B cell (primary cell): ENCODE results near the gene HOXD9. TPM values are rescaled to one million over a fixed set of nuclear protein-coding genes. Genes with fewer than 3 reads are reported as not detected.

Experiments
- ATAC-seq: fragments of 200-7000 bp; cut with Tn5 transposase; one replicate; pipeline ENCODE4 v1.10.0; 2021; ENCODE audit warnings: low read depth, mild to moderate bottlenecking, moderate number of reproducible peaks, moderate library complexity
- CTCF ChIA-PET: fragments of 350-600 bp; sonication (Branson Sonifier 250); formaldehyde crosslinking; loops from one replicate; lab custom pipeline; 2021; ENCODE audit warnings: antibody characterized with exemption, inconsistent platforms; lab: Charles Lee
- POLR2A ChIA-PET: fragments of 350-600 bp; sonication (Branson Sonifier 250); formaldehyde crosslinking; loops from one replicate; lab custom pipeline; 2021; ENCODE audit warnings: antibody characterized with exemption; lab: Charles Lee
- DNase-seq: peaks from one replicate; pipeline ENCODE4 v3.0.0; 2013
- H2AFZ ChIP-seq: 2 replicates; pipeline ENCODE4 v1.6.1; 2012; ENCODE audit warnings: mild to moderate bottlenecking, low read depth, low read length; ENCODE audit not compliant: insufficient read depth, poor library complexity, severe bottlenecking
- H3K27ac ChIP-seq, 2 donors: 1 replicate in 1 of 2; 2 replicates in 1 of 2; pipeline ENCODE4 v1.5.1; 2012 to 2013; ENCODE audit warnings: low read length in 2 of 2, mild to moderate bottlenecking in 2 of 2, moderate library complexity in 1 of 2
- H3K27me3 ChIP-seq, 4 experiments: fragments of 200-600 bp in 1 of 4; sonication (generic) in 1 of 4; replicated peaks in 1 of 4; 1 replicate in 2 of 4; 2 replicates in 2 of 4; pipeline versions ENCODE4 v1.6.1 to v1.7.0; 2013 to 2016; ENCODE audit warnings: low read length in 3 of 4, mild to moderate bottlenecking in 2 of 4, mixed read lengths in 1 of 4, moderate library complexity in 1 of 4; ENCODE audit not compliant: insufficient read depth in 4 of 4, control insufficient read depth in 3 of 4; ENCODE audit errors: control extremely low read depth in 1 of 4
- H3K36me3 ChIP-seq, 2 experiments: replicated peaks in 1 of 2; 1 replicate in 1 of 2; 2 replicates in 1 of 2; pipeline versions ENCODE4 v1.6.1 to v1.7.1; 2013; ENCODE audit warnings: low read length in 1 of 2; ENCODE audit not compliant: insufficient read depth in 2 of 2, control insufficient read depth in 1 of 2; ENCODE audit errors: control extremely low read depth in 1 of 2, extremely low read depth in 1 of 2
- H3K4me1 ChIP-seq, 2 donors: fragments of 200-600 bp in 1 of 2; sonication (generic) in 1 of 2; 1 replicate in 1 of 2; 2 replicates in 1 of 2; pipeline versions ENCODE4 v1.5.1 to v1.6.1; 2013 to 2017; ENCODE audit warnings: low read length in 2 of 2; ENCODE audit not compliant: control insufficient read depth in 2 of 2, insufficient read depth in 2 of 2
- H3K4me2 ChIP-seq: replicated peaks from 2 replicates; pipeline ENCODE3; 2012; ENCODE audit warnings: mild to moderate bottlenecking, low read depth, low read length; ENCODE audit not compliant: poor library complexity, severe bottlenecking
- H3K4me3 ChIP-seq, 5 experiments: fragments of 200-600 bp in 1 of 5; sonication (generic) in 1 of 5; 1 replicate in 3 of 5; 2 replicates in 2 of 5; pipeline versions ENCODE4 v1.5.1 to v1.7.0; 2011 to 2016; ENCODE audit warnings: low read length in 4 of 5, mild to moderate bottlenecking in 4 of 5, low read depth in 2 of 5, control low read depth in 1 of 5, moderate library complexity in 1 of 5; ENCODE audit not compliant: insufficient read depth in 1 of 5; ENCODE audit errors: control extremely low read depth in 1 of 5, extremely low read depth in 1 of 5
- H3K79me2 ChIP-seq: fragments of 200-600 bp; sonication (generic); one replicate; pipeline ENCODE4 v1.6.0; 2016; ENCODE audit warnings: low read length; ENCODE audit not compliant: control insufficient read depth, insufficient read depth
- H3K9ac ChIP-seq: fragments of 200-600 bp; sonication (generic); 2 replicates; pipeline ENCODE4 v1.6.1; 2017; ENCODE audit warnings: mild to moderate bottlenecking, low read length, moderate library complexity
- H3K9me3 ChIP-seq, 3 donors: one replicate each; pipeline versions ENCODE4 v1.6.1 to v1.7.1; 2013; ENCODE audit warnings: low read length in 2 of 3; ENCODE audit not compliant: control insufficient read depth in 2 of 3, insufficient read depth in 1 of 3; ENCODE audit errors: control extremely low read depth in 1 of 3
- H4K20me1 ChIP-seq: 2 replicates; pipeline ENCODE4 v1.6.0; 2012; ENCODE audit warnings: mild to moderate bottlenecking, low read length; ENCODE audit not compliant: insufficient read depth, control insufficient read depth, poor library complexity, severe bottlenecking
- H3K27ac Mint-ChIP-seq: one replicate; pipeline ENCODE4 v1.8.0; 2021; ENCODE audit warnings: mixed read lengths
- H3K27me3 Mint-ChIP-seq: one replicate; pipeline ENCODE4 v1.8.0; 2021; ENCODE audit warnings: mixed read lengths
- H3K4me1 Mint-ChIP-seq: one replicate; pipeline ENCODE4 v1.8.0; 2021; ENCODE audit warnings: mixed read lengths
- H3K4me3 Mint-ChIP-seq: one replicate; pipeline ENCODE4 v1.8.0; 2021; ENCODE audit warnings: mixed read lengths
- H3K9me3 Mint-ChIP-seq: one replicate; pipeline ENCODE4 v1.8.0; 2022; ENCODE audit warnings: mixed read lengths; ENCODE audit not compliant: insufficient read depth
- CTCF ChIP-seq: fragments of 200-600 bp; IDR thresholded peaks from one replicate; pipeline ENCODE4 v1.8.0; 2022; ENCODE audit warnings: antibody characterized with exemption, mild to moderate bottlenecking
- EZH2 ChIP-seq: IDR thresholded peaks from 2 replicates; pipeline ENCODE4 v1.6.1; 2012; ENCODE audit warnings: borderline replicate concordance, low read depth, mild to moderate bottlenecking, moderate library complexity, low read length; ENCODE audit not compliant: insufficient read depth, poor library complexity, severe bottlenecking
- WGBS: methylation state at CpG from one replicate; pipeline ENCODE4 v1.1.5; 2013; ENCODE audit warnings: missing lambda C conversion rate; ENCODE audit not compliant: insufficient coverage; 5-methylcytosine and 5-hydroxymethylcytosine counted together
- intact Hi-C: fragments of 100-400 bp; cut with micrococcal nuclease; formaldehyde crosslinking; loops from one replicate; pipeline ENCODE4 v1.10.0; 2022
- polyA plus RNA-seq: library from polyadenylated mRNA; depleted of rRNA; stranded (reverse); fragments of >200 nt; gene quantifications from 2 replicates; pipeline ENCODE4 v1.2.3, GENCODE V29; 2012
- total RNA-seq, 2 donors: library from RNA; stranded (reverse); fragments of 120-200 nt in 1 of 2; gene quantifications; 1 replicate in 1 of 2; 2 replicates in 1 of 2; pipeline versions ENCODE4 v1.2.3 to v1.2.4, GENCODE V29; 2013 to 2022

Gene HOXD9
- total and polyA plus RNA-seq, 2 donors (not counting 1 experiment from before 2014, with no cell fraction given): not detected

DNA sequence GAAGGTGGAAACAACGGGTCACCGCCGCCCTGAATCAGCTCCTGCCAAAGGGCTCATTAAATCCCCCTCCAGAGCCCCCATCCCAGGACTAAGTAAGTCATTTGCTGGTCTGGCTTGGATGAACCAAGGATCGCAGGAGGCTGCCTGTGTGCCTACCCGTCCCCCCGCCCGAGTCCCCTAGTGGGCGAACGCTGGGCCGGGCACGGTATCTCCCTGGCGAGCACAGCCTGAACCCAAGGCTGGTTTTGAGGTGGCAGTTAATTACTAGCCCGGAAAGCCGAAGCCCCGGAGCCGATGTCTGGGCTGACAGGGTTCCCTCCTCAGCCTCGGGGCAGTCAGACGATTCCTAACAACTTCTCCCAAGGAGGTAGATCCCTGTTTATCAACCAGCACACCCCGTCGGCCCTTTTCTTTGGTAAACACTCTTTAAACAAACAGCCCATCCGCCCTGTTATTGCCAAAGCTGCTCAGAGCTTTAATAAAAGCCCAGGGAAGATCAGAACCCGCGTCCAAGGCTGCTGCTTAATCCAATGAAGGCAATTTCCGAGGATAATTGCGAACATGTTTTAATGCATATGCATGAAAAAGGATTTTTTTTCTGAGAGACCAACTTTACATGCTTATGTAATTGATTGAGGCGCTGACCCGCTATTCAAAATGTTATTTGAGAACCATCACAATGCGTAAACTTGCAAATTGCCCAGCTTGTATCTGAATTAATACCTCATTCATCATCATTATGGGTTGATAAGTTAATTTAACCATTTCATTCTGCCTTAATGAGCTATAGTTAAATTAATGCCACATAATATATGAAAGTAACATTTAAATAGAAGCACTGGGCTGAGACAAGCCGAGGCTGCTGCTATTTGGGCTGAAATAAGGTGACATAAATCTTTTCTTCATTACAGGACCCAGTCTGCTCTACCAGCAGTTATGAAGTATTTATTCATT, 49.3 kb upstream of the HOXD9 start:
- Mint-ChIP-seq H3K27me3 (peaks cover 77% of the 10 kb centered on the region), H3K9me3 (no peaks in the 10 kb centered on the region), H3K4me3 (no peak overlapping the region), H3K27ac (no peak overlapping the region), H3K4me1 (no peaks in the 10 kb centered on the region)
- TF ChIP-seq CTCF (no peak), EZH2 (no peak)
- Histone ChIP-seq H4K20me1 (no peaks in the 10 kb centered on the region), H3K4me2 (no peak overlapping the region), H3K9ac (no peak overlapping the region), H3K79me2 (no peaks in the 10 kb centered on the region), H3K4me1 (peaks cover 4 to 8% of the 10 kb centered on the region in 2 donors), H3K36me3 (no peaks in the 10 kb centered on the region), H3K27me3 (peaks cover 1 to 86% (median 67%) of the 10 kb centered on the region in 4 experiments), H3K4me3 (no peak overlapping the region), H3K9me3 (peaks cover 0 to 25% (median 5%) of the 10 kb centered on the region in 3 donors), H3K27ac (no peak overlapping the region), H2AFZ (no peak overlapping the region)
- POLR2A ChIA-PET: no interaction called here
- WGBS: 10% methylated on average over 24 of the region's 29 CpGs
- ATAC-seq (no peak), DNase-seq (peak; percentile 23)
- CTCF ChIA-PET: interaction anchor here (1.1 kb wide), 1 partner anchor 12 kb away, joined by 3 read pairs; no protein-coding TSS in a partner anchor
- intact Hi-C loops: no loop called here

DNA sequence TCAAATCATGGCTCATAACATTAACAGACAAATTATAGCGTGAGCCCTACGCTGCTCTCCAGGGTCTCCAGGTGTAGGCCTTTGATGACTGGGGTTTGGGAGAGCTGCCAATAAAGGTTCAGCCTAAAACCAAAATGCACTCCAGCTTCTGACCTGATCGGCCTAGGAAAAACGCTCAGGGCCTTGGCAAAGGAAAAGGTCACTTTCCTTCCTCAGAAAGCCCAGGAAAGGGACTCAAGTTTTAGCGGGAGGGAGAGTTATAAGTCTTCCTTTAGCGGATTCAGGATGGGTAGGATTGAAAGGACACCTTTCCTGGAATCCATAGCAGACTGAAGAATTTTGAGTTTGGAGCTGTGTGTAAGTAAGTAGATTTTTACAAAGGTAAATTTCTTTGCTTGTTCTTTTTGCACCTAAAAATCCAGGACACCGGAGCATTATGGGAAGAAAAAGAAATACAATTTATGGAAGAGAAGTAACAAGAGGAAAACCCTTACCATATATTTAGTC, 47.5 kb upstream of the HOXD9 start:
- 22% methylated on average over 4 of the region's 7 CpGs for WGBS
- POLR2A ChIA-PET: no interaction called here
- Mint-ChIP-seq H3K27ac (no peak overlapping the region), H3K9me3 (peaks cover 3% of the 10 kb centered on the region), H3K27me3 (peaks cover 78% of the 10 kb centered on the region), H3K4me1 (peaks cover 5% of the 10 kb centered on the region), H3K4me3 (no peak overlapping the region)
- Histone ChIP-seq H3K27ac (no peak overlapping the region), H3K27me3 (peaks cover 1 to 86% (median 68%) of the 10 kb centered on the region in 4 experiments), H2AFZ (no peak overlapping the region), H3K4me3 (no peak overlapping the region), H3K4me2 (no peak overlapping the region), H3K9me3 (peaks cover 0 to 31% (median 7%) of the 10 kb centered on the region in 3 donors), H3K36me3 (no peaks in the 10 kb centered on the region), H3K9ac (no peak overlapping the region), H4K20me1 (no peaks in the 10 kb centered on the region), H3K4me1 (peaks cover 3 to 18% of the 10 kb centered on the region in 2 donors), H3K79me2 (no peaks in the 10 kb centered on the region)
- intact Hi-C loops: loop anchor here (5.0 kb wide), 1 partner anchor 57 kb away; no protein-coding TSS in a partner anchor
- no peak for ATAC-seq
- no peak for DNase-seq
- TF ChIP-seq EZH2 (no peak), CTCF (no peak)
- CTCF ChIA-PET: interaction anchor here (1.0 kb wide), 1 partner anchor 21 kb away, joined by 3 read pairs; no protein-coding TSS in a partner anchor
